Activated CD4-positive, CD25-positive, alpha-beta regulatory T cell treated with anti-CD3 and anti-CD28 coated beads, Interleukin-2, amount 50 U/mL, for 16 hours (primary cell): Measurements from ENCODE around the gene HBEGF.
A peak's percentile ranks its signal among the peaks of the same experiment; 100 is the strongest.

Experiments used
- DNase-seq: peaks from one replicate; pipeline ENCODE4 v3.0.0-alpha.2; 2020; ENCODE audit warnings: low read depth, low spot score

HBEGF gene

GRCh38 chr5:140302786-140303639, 43.4 kb downstream of the HBEGF start, which contains the start of gene PFDN1:
Gene PFDN1 (minus strand): TSS chr5:140303101. CDS start chr5:140303073, 28 bp downstream.
- DNase-seq: peak; percentile 85

- DNase-seq: no peak
These were observed 45.3 kb downstream of the HBEGF start for GRCh38 chr5:140301136-140301535.

DNA sequence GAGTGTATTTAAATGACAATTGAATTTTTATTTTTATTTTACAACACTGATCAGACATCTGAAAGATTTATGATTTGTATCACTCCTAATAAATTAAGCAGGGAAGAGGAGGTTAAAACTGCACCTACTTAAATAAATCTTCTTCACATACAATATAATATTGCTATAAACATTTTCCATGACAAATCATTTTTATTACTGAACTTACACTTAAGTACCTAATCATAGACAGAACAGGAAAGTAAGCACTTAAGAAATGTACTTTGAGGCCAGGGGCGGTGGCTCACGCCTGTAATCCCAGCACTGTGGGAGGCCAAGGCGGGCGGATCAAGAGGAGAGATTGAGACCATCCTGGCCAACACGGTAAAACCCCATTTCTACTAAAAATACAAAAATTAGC, 47.3 kb downstream of the HBEGF start:
- DNase-seq: no peak

DNA sequence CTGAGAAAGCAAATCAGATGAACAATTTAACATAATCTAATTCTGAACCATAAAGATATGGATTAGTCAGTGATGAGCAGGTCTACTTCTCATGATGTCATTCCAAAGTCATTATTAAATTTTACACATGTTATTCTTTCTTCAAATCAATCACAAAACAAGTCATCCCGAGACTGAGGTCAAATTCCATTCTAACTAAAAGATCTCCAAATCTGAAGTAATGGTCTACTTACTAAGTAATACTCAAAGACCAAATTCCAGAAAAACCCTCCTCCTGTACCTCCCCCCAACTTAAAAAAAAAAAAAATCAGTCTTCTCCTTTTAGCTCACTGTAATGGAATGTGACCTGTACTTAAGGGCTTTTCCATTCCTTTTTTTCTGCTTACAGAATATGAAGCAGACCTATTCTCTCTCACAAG, 48.2 kb downstream of the HBEGF start:
- no peak for DNase-seq

- no peak for DNase-seq
These were observed 49.1 kb downstream of the HBEGF start for GRCh38 chr5:140297283-140297682.

DNA sequence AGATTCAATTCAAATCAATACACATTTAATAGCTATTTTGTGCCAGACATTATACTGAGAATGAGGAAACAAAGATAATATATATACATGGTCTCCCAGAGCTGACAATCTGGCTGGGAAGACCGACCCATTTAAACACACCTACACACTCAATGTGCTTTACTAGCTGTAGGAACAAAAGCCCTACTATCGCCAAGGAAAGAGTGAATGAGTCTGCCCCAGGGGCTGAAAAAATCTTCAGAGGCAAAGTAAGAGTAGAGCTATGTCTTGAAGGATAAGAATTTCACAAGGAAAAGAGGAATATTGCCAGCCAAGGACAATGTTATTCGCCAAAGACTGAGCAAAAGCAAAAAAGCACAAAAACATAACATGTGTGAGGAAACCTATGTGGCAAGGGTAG, 50.1 kb downstream of the HBEGF start:
- DNase-seq: no peak

GRCh38 chr5:140295414-140295813, 51.0 kb downstream of the HBEGF start:
- no peak for DNase-seq

GRCh38 chr5:140294753-140295152, 51.6 kb downstream of the HBEGF start:
- no peak for DNase-seq

DNA sequence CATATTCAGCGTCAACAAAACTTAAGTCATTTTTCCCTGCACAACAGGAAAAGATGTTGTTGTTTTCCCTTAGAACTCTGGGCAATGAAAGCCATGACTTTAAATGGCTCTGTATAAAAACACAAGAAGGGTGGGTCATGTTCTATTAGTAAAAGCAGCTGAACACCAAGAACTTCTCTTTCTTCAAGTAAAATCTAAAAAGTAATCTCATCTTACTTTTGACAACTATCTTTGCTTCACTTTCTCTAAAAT, 52.6 kb downstream of the HBEGF start:
- DNase-seq: no peak

DNA sequence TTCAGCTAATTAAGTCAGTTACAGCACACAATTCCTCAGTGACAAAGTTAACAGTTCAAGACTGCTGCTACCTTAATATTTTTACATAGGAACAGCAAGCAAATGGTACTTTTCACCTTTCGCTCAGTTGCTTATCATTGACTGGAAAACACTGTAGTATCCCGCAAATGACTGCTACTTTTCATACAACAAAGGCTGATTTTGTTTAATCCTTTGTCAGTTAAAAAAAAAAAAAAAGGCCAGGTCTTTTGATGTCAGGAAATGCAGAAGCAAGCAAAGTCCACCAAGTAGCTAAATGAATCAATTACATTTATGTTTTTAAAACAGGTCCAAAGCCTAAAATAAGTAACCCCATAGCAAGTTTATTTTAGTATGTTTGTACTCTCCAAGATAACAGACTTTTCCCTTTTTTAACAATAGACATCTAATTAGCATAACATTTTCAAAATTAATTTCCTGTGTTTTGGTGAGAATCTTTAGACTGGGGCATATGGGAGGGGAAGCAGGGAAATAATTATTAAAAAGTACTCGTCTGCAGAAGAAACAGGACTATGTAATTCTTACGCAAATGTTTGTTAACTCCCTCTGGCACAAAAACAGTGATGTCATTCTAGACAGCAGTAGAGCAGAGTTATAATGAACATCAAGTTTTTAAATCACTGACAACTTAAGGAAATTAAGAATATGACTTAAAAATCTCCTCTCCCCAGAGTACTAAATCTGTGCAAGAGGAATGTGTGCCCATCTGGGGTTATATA, 53.1 kb downstream of the HBEGF start:
- no peak for DNase-seq

- no peak for DNase-seq
These were observed 54.0 kb downstream of the HBEGF start for GRCh38 chr5:140292212-140293036.

DNA sequence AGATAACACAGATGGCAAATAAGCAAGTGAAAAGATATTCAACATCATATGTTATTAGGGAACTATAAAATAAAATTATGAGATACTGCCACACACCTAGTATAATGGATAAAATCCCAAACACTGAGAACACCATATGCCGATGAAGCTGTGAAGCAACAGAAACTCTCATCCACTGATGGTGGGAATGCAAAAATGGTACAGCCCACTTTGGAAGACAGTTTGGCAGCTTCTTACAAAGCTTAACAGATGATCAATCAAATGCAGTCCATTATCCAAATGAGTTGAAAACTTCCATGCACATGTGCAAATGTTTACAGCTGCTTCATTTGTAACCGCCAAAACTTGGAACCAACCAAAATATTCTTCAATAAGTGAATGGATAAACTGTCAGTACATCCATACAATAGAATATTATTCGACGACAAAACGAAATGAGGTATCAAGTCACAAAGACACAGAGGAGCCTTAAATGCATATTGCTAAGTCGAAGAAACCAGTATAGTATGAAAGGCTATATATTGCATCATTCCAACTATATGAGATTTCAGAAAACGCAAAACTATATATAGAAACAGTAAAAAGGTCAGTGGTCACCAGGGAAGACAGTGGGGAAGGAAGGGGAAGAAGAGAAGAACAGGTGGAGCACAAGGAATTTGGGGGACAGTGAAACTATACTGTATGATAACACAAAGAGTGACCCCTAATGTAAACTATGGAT, 58.4 kb downstream of the HBEGF start:
- no peak for DNase-seq

DNA sequence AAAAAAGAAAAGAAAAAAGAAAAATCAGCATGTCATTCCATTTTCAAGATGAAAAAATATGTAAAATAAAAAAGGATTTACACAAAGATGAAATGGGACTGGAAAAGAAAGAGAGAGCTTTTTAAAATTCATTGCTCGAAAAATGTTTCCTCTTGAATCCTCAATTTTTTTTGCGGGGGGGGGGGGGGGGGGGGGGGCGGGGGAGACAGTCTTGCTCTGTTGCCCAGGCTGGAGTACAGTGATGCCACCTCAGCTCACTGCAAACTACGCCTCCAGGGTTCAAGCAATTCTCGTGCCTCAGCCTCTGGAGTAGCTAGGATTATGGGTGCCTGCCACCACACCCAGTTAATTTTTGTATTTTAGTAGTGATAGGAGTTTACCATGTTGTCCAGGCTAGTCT, 60.0 kb downstream of the HBEGF start:
- no peak for DNase-seq

- no peak for DNase-seq
These were observed 62.4 kb downstream of the HBEGF start for GRCh38 chr5:140284013-140284412.
